Renal cortical epithelial cell (primary cell): ENCODE measurements around the gene SIK2. TPM values are rescaled to one million over a fixed set of nuclear protein-coding genes. Genes with fewer than 3 reads are reported as not detected.
A peak's percentile ranks its signal among the peaks of the same experiment; 100 is the strongest.
"Not testable (repeated sequence)": the region's sequence is repeated elsewhere in the genome, so short reads cannot be mapped to it uniquely, and the experiment has no call there.

ENCODE experiments used
- DNase-seq: peaks from one replicate; pipeline ENCODE4 v3.0.0-alpha.2; 2011; ENCODE audit warnings: low read depth
- total RNA-seq: library from RNA; depleted of rRNA; stranded (reverse); fragments of >200 nt; gene quantifications from 2 replicates; pipeline ENCODE4 v1.2.3, GENCODE V29; 2014

SIK2 gene
- total RNA-seq, 1 donor from 2014 or later, result 28.2 TPM

- not testable (repeated sequence) for DNase-seq
These were observed 56.2 kb downstream of the SIK2 start for GRCh38 chr11:111658493-111658892.

- DNase-seq, result no peak
These were observed 57.2 kb downstream of the SIK2 start for GRCh38 chr11:111659201-111660115.

- no peak for DNase-seq
These were observed 58.6 kb downstream of the SIK2 start for GRCh38 chr11:111660822-111661221.

GRCh38 chr11:111663820-111664219 lies 61.6 kb downstream of the SIK2 start:
- DNase-seq, result peak; percentile 25

- DNase-seq, result peak; percentile 45
These were observed 63.5 kb downstream of the SIK2 start for GRCh38 chr11:111665777-111666176.

- DNase-seq, result no peak
These were observed 66.7 kb downstream of the SIK2 start for GRCh38 chr11:111668980-111669379.

- DNase-seq, result no peak
These were observed 69.1 kb downstream of the SIK2 start for GRCh38 chr11:111671383-111671782.

GRCh38 chr11:111672949-111673348 lies 70.7 kb downstream of the SIK2 start:
- no peak for DNase-seq

- DNase-seq, result no peak
These were observed 72.7 kb downstream of the SIK2 start for GRCh38 chr11:111674941-111675340.

GRCh38 chr11:111675891-111676290 lies 73.6 kb downstream of the SIK2 start:
- no peak for DNase-seq

- peak; percentile 69 for DNase-seq
These were observed 74.8 kb downstream of the SIK2 start for GRCh38 chr11:111676878-111677585.

GRCh38 chr11:111680486-111681175 lies 78.4 kb downstream of the SIK2 start:
- DNase-seq, result no peak

GRCh38 chr11:111683806-111684205 lies 81.6 kb downstream of the SIK2 start:
- DNase-seq, result no peak

- DNase-seq, result peak; percentile 30
These were observed 82.0 kb downstream of the SIK2 start for GRCh38 chr11:111684251-111684650.

GRCh38 chr11:111688013-111688412 lies 85.8 kb downstream of the SIK2 start:
- peak; percentile 69 for DNase-seq

- peak; percentile 35 for DNase-seq
These were observed 88.9 kb downstream of the SIK2 start for GRCh38 chr11:111691176-111691575.

- peak; percentile 75 for DNase-seq
These were observed 89.5 kb downstream of the SIK2 start for GRCh38 chr11:111691741-111692140.

- peak; percentile 59 for DNase-seq
These were observed 91.1 kb downstream of the SIK2 start for GRCh38 chr11:111693224-111693937.

GRCh38 chr11:111694851-111695250 lies 92.6 kb downstream of the SIK2 start:
- peak; percentile 96 for DNase-seq

GRCh38 chr11:111696556-111696955 lies 94.3 kb downstream of the SIK2 start:
- DNase-seq, result peak; percentile 75

- peak; percentile 45 for DNase-seq
These were observed 95.7 kb downstream of the SIK2 start for GRCh38 chr11:111697933-111698371.
